Mammary epithelial cell (primary cell): ENCODE results near the gene ITGAL.

Experiments used
- EZH2 ChIP-seq: IDR thresholded peaks from 2 replicates; pipeline ENCODE4 v1.6.1; 2012; ENCODE audit warnings: low read length, inconsistent platforms, borderline replicate concordance
- TF ChIP-seq, protein P1 (sequence below), 2 donors: IDR thresholded peaks in 1 of 2; conservative IDR thresholded peaks in 1 of 2; 2 replicates each; pipeline ENCODE4 v1.5.1; 2011 to 2012; ENCODE audit warnings: inconsistent platforms in 2 of 2, low read length in 2 of 2, mild to moderate bottlenecking in 2 of 2, control low read depth in 1 of 2, low read depth in 1 of 2; ENCODE audit not compliant: insufficient read depth in 1 of 2; ENCODE audit errors: extremely low read depth in 1 of 2

DNA sequence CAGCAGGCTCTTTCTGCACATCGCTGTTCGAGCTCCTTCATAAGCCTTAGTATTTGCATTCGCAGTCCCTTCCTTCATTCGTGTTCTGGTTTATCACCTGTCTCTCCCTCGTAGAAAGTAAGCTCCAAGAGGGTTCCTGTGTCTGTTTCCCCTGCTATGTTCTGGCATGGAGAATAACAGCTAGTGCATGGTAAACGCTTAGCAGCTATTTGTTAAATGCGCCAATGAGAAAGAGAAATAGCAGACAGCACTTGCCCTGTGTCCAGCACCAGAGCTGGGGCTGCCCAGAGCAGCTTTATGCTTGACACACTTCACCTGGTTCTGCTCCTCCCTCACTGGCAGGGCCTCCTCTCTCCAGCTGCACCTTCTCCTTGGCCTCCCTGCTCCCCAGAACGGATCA lies 93.4 kb downstream of the ITGAL start:
- TF ChIP-seq, protein P1, sequence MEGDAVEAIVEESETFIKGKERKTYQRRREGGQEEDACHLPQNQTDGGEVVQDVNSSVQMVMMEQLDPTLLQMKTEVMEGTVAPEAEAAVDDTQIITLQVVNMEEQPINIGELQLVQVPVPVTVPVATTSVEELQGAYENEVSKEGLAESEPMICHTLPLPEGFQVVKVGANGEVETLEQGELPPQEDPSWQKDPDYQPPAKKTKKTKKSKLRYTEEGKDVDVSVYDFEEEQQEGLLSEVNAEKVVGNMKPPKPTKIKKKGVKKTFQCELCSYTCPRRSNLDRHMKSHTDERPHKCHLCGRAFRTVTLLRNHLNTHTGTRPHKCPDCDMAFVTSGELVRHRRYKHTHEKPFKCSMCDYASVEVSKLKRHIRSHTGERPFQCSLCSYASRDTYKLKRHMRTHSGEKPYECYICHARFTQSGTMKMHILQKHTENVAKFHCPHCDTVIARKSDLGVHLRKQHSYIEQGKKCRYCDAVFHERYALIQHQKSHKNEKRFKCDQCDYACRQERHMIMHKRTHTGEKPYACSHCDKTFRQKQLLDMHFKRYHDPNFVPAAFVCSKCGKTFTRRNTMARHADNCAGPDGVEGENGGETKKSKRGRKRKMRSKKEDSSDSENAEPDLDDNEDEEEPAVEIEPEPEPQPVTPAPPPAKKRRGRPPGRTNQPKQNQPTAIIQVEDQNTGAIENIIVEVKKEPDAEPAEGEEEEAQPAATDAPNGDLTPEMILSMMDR (conservative IDR thresholded peaks at IDR 0.05 in 1 of 2, IDR thresholded peaks at IDR 0.05 in 1 of 2; ENCODE audit: extremely low read depth in 1 of 2, insufficient read depth in 1 of 2, low read depth in 1 of 2, low read length in 2 of 2), result no peak
- no peak for TF ChIP-seq EZH2
